Measurements from ENCODE around the gene BPIFB3. TPM values are rescaled to one million over a fixed set of nuclear protein-coding genes. Genes with fewer than 3 reads are reported as not detected.

The BPIFB3 gene
- total and polyA plus RNA-seq, 2 of the 13 experiments (the other 11 are each of a cell fraction or from before 2014, with no cell fraction given) = 0.09 TPM; not detected in 1

GRCh38 chr20:33026779-33027759 lies 26.6 kb upstream of the BPIFB3 start (continued):
- TF ChIP-seq, protein P1, sequence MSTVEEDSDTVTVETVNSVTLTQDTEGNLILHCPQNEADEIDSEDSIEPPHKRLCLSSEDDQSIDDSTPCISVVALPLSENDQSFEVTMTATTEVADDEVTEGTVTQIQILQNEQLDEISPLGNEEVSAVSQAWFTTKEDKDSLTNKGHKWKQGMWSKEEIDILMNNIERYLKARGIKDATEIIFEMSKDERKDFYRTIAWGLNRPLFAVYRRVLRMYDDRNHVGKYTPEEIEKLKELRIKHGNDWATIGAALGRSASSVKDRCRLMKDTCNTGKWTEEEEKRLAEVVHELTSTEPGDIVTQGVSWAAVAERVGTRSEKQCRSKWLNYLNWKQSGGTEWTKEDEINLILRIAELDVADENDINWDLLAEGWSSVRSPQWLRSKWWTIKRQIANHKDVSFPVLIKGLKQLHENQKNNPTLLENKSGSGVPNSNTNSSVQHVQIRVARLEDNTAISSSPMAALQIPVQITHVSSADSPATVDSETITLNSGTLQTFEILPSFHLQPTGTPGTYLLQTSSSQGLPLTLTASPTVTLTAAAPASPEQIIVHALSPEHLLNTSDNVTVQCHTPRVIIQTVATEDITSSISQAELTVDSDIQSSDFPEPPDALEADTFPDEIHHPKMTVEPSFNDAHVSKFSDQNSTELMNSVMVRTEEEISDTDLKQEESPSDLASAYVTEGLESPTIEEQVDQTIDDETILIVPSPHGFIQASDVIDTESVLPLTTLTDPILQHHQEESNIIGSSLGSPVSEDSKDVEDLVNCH (CRISPR knock-in tag; IDR thresholded peaks at IDR 0.05) = no peak
- TF ChIP-seq ZNF563 (CRISPR knock-in tag; IDR thresholded peaks at IDR 0.05) (0 out of 2 replicates have a peak, but pooled peaks have one; percentile 58), ZNF598 (CRISPR knock-in tag; IDR thresholded peaks at IDR 0.05; ENCODE audit: borderline replicate concordance) (no peak), ARNTL (CRISPR knock-in tag; IDR thresholded peaks at IDR 0.05) (0 out of 2 replicates have a peak, but pooled peaks have one; percentile 39), ZNF12 (CRISPR knock-in tag; IDR thresholded peaks at IDR 0.05) (no peak), ZNF17 (CRISPR knock-in tag; IDR thresholded peaks at IDR 0.05) (no peak), HNF4G (IDR thresholded peaks at IDR 0.05; ENCODE audit: borderline replicate concordance, low read depth, low read length) (no peak), HNF4G (CRISPR knock-in tag; IDR thresholded peaks at IDR 0.05; ENCODE audit: borderline replicate concordance, low read depth) (0 out of 2 replicates have a peak, but pooled peaks have one; percentile 33), ZNF720 (CRISPR knock-in tag; IDR thresholded peaks at IDR 0.05) (no peak), CC2D1A (CRISPR knock-in tag; IDR thresholded peaks at IDR 0.05) (no peak; the same call in 1 of the 2 replicates)
